Measurements from ENCODE around the gene FIGNL2.
A peak's percentile ranks its signal among the peaks of the same experiment; 100 is the strongest.
"Not testable (repeated sequence)": the region's sequence is repeated elsewhere in the genome, so short reads cannot be mapped to it uniquely, and the experiment has no call there.

The FIGNL2 gene

GRCh38 chr12:51848326-51848727 is at the start of gene FIGNL2:
FIGNL2 (minus strand) TSS chr12:51848718; CDS start chr12:51822413, 26,305 bp downstream.
- peaks cover 78% of the 10 kb centered on the region for H3K27me3 Mint-ChIP-seq
- peak; percentile 22 for ATAC-seq
- peaks cover 30% of the 10 kb centered on the region for H3K4me1 Mint-ChIP-seq
- H3K27ac Mint-ChIP-seq: no peak within 1 kb of the TSS
- no peaks in the 10 kb centered on the region for H3K9me3 Mint-ChIP-seq
- H3K36me3 Mint-ChIP-seq: no peaks in the 10 kb centered on the region
- peak within 1 kb of the TSS; percentile 33 for H3K4me3 Mint-ChIP-seq

DNA sequence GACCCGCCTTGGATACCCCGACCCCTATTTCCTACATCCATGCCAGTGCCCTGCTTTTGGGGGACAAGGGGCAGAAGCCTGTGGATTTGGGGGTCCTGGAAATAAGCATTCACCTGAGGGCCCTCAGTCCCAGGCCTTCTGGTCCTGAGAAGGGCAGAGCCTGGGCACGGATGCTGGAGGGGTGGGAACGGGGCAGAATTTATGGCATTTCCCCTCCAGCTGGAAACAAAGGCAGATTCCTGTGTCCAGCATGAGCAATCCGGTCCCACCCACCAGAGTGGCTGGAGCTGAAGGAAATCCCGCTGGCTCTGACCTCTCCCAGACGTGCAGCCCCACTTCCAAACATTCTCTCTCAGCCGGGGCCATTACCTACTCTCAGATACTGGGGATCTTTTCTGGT is 48.7 kb upstream of the FIGNL2 start:
- ATAC-seq: no peak

GRCh38 chr12:51896236-51896635 is 47.7 kb upstream of the FIGNL2 start:
- Mint-ChIP-seq H3K9me3 (no peaks in the 10 kb centered on the region), H3K4me3 (no peak overlapping the region), H3K36me3 (no peaks in the 10 kb centered on the region), H3K27ac (no peak overlapping the region), H3K27me3 (peaks cover 46% of the 10 kb centered on the region), H3K4me1 (no peaks in the 10 kb centered on the region)
- no peak for ATAC-seq

More for the DNA sequence above, 48.7 kb upstream of the FIGNL2 start:
- Mint-ChIP-seq H3K27ac (no peak overlapping the region), H3K27me3 (peaks cover 54% of the 10 kb centered on the region), H3K4me3 (no peak overlapping the region), H3K36me3 (no peaks in the 10 kb centered on the region), H3K4me1 (no peaks in the 10 kb centered on the region), H3K9me3 (no peaks in the 10 kb centered on the region)

DNA sequence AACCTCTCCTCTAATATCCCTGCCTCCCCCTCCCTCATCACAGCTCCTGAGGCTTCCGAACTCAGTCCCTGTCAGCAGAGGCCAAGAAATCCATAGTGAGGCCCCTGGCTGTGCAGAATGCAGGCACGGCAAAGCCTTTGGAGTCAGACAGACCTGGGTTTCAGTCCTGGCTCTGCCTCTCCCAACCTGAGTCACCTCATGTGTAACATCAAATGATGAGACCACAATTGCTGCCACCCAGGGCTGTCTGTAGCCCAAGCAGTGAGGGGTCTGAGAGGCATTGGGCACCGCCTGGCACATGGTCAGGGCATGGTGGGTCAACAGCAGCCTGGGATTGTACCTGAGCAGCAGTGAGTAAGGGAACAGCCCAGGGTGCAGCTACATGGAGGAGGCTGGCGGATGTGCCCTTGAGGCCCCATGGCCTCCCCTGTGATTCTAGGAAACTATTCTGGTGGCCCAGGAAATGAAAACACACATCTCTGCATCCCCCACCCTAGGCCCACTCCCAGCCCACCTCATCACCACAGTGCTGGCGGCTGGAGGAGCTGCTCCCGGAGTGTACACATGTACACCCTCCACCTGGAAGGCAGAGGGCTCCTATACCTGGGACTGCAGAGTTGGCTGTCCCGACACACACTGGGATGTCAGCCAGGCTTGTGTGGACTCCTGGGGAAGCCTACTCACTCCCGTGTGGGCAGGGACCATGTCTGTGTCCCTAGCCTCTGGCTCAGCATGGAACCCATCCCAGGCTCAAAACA is 47.0 kb upstream of the FIGNL2 start:
- H3K4me3 Mint-ChIP-seq: no peak overlapping the region
- no peak for ATAC-seq
- no peaks in the 10 kb centered on the region for H3K36me3 Mint-ChIP-seq
- no peaks in the 10 kb centered on the region for H3K9me3 Mint-ChIP-seq
- no peak overlapping the region for H3K27ac Mint-ChIP-seq
- H3K4me1 Mint-ChIP-seq: no peaks in the 10 kb centered on the region
- peaks cover 44% of the 10 kb centered on the region for H3K27me3 Mint-ChIP-seq

- Mint-ChIP-seq H3K27me3 (peaks cover 37% of the 10 kb centered on the region), H3K9me3 (no peaks in the 10 kb centered on the region), H3K4me1 (no peaks in the 10 kb centered on the region), H3K36me3 (no peaks in the 10 kb centered on the region), H3K27ac (no peak overlapping the region), H3K4me3 (no peak overlapping the region)
- ATAC-seq: no peak
Measured at GRCh38 chr12:51893786-51894185, 45.3 kb upstream of the FIGNL2 start.

GRCh38 chr12:51891843-51892242 is 43.3 kb upstream of the FIGNL2 start:
- ATAC-seq: no peak

GRCh38 chr12:51890511-51891171 is 42.1 kb upstream of the FIGNL2 start:
- Mint-ChIP-seq H3K4me3 (no peak overlapping the region), H3K9me3 (no peaks in the 10 kb centered on the region), H3K27me3 (peaks cover 25% of the 10 kb centered on the region), H3K27ac (no peak overlapping the region), H3K4me1 (peaks cover 8% of the 10 kb centered on the region), H3K36me3 (no peaks in the 10 kb centered on the region)
- ATAC-seq: no peak

More at GRCh38 chr12:51891843-51892242, 43.3 kb upstream of the FIGNL2 start:
- Mint-ChIP-seq H3K36me3 (no peaks in the 10 kb centered on the region), H3K4me1 (no peaks in the 10 kb centered on the region), H3K9me3 (no peaks in the 10 kb centered on the region), H3K4me3 (no peak overlapping the region), H3K27ac (no peak overlapping the region), H3K27me3 (peaks cover 37% of the 10 kb centered on the region)

- no peak for ATAC-seq
- no peak overlapping the region for H3K27ac Mint-ChIP-seq
- H3K4me3 Mint-ChIP-seq: no peak overlapping the region
- peaks cover 11% of the 10 kb centered on the region for H3K4me1 Mint-ChIP-seq
- H3K36me3 Mint-ChIP-seq: no peaks in the 10 kb centered on the region
- peaks cover 20% of the 10 kb centered on the region for H3K27me3 Mint-ChIP-seq
- peaks cover under 1% of the 10 kb centered on the region for H3K9me3 Mint-ChIP-seq
Measured at GRCh38 chr12:51890133-51890464, 41.6 kb upstream of the FIGNL2 start.

DNA sequence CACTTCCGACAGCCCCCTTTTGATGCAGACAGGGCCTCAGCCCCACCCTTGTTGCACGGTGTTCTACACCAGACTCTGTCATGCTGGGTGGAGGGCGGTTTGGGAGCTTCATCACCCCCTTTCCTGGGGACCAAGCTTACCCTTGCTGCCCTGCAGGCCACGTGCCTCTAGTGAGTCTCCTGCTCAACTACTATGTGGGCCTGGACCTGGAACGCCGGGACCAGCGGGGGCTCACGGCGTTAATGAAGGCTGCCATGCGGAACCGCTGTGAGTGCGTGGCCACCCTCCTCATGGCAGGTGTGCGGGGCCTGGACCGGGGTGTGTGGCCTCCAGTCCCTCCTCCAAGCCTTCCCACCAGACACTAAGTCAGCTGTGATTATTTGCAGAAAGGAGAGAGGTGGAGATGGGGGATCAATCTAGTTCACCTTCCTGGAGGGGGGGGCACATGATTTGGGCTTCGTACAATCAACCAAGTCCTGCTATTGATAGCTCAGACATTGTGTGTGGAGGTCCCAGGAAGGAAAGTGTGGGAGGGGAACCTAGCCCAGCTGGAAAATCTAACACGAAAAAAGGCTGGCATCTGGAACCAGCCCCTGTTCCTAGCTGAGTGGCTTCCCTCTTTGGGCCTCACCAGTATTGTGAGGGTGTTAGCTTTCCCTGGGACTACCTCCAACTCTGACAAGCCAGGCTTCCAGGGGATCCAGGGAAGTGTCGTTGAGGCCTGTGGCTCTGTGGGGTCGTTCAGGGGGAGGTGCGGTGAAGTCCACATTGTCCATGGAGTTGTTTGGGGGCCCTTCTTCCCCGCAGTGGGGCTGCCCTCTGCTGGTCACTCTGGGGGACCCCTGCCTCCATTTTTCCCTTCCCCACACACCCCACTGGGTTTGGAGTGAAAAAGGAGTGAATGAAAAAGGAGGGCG is 41.0 kb upstream of the FIGNL2 start:
- H3K27me3 Mint-ChIP-seq: peaks cover 14% of the 10 kb centered on the region
- H3K4me1 Mint-ChIP-seq: peaks cover 11% of the 10 kb centered on the region
- H3K9me3 Mint-ChIP-seq: peaks cover 6% of the 10 kb centered on the region
- H3K4me3 Mint-ChIP-seq: no peak overlapping the region
- H3K27ac Mint-ChIP-seq: no peak overlapping the region
- ATAC-seq: no peak
- H3K36me3 Mint-ChIP-seq: no peaks in the 10 kb centered on the region

GRCh38 chr12:51888316-51889215 is 40.0 kb upstream of the FIGNL2 start:
- Mint-ChIP-seq H3K27ac (no peak overlapping the region), H3K4me3 (no peak overlapping the region), H3K9me3 (peaks cover 9% of the 10 kb centered on the region), H3K27me3 (peaks cover 12% of the 10 kb centered on the region), H3K4me1 (peaks cover 11% of the 10 kb centered on the region), H3K36me3 (no peaks in the 10 kb centered on the region)
- ATAC-seq: no peak

DNA sequence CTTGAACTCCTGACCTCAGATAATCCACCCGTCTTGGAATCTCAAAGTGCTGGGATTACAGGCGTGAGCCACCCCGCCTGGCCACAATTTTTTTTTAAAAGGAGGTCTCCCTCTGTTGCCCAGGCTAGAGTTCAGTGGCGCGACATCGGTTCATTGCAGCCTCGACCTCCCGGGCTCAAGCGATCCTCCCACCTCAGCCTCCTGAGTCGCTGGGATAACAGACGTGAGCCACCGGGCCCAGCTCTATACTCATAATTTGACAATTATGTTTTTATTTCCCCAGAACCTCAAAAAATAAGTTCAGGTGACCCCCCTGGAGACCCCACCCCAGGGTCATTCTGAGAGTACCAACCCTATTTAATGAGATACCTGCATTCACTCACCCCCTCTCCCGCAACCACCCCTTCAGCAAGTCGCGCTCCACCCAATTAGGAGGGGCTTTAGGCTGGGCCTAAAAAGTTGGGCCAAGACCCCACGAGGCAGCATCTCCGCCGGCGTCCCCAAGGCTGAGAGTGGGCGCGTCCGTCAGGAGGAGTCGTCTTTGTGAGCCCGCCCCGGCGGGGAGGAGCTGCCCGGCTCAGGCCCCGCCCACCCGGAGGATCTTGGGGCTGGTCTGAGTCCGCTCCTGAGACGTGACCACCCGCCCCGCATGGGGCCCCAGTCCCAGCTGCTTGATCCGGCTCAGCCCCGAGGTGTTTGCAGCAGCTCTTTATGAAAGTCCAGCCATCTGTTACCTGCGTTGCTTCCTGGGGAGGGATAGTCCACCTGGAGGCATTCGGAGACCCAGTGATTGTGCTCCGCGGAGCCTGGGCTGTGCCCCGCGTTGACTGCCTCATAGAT is 39.2 kb upstream of the FIGNL2 start, which contains the start of gene ANKRD33:
Gene ANKRD33, plus strand, starts transcription at position 628 of the 840 bp plus-strand sequence. Its CDS starts 84 bp downstream, at position 712.
- Mint-ChIP-seq H3K9me3 (peaks cover 9% of the 10 kb centered on the region), H3K27me3 (peaks cover 12% of the 10 kb centered on the region), H3K4me3 (no peak within 1 kb of the TSS), H3K36me3 (no peaks in the 10 kb centered on the region), H3K27ac (no peak within 1 kb of the TSS), H3K4me1 (peaks cover 11% of the 10 kb centered on the region)
- no peak for ATAC-seq

DNA sequence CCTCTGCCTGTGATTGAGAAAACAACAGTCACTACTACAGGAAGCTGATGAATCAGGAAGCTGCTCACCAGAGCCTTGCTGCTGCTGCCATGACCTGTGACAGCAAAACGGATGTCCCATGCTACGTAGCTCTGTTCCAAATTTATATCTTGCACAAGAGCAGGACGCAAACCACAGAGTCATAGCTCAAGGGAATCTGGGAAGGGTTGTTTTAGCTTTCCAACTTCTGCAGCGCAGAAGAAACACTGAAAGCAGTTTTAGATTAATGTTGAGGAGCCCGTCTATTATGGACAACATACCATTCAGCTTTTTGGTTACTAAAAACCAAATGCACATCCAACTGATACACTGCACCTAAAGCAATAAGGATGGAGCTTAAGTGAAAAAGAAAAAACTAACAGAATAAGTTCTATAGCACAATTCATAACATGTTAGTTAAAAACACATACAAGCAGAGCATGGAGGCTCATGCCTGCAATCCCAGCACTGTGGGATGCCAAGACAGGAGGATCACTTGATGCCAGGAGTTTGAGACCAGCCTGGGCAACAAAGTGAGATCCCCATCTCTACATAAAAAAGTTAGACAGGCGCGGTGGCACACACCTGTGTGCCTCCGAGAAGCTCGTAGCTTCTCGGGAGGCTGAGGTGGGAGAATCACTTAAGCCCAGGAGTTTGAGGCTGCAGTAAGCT is 37.6 kb upstream of the FIGNL2 start:
- Mint-ChIP-seq H3K27ac (peak overlapping the region; percentile 71), H3K4me3 (peak overlapping the region; percentile 15), H3K27me3 (peaks cover 12% of the 10 kb centered on the region), H3K4me1 (peaks cover 11% of the 10 kb centered on the region), H3K36me3 (no peaks in the 10 kb centered on the region), H3K9me3 (peaks cover 12% of the 10 kb centered on the region)
- ATAC-seq: peak; percentile 71

- Mint-ChIP-seq H3K9me3 (peaks cover 12% of the 10 kb centered on the region), H3K27me3 (peaks cover 12% of the 10 kb centered on the region), H3K4me1 (peaks cover 11% of the 10 kb centered on the region), H3K4me3 (peak overlapping the region; percentile 15), H3K27ac (peak overlapping the region; percentile 71)
- not testable (repeated sequence) for ATAC-seq, H3K36me3 Mint-ChIP-seq
Measured at GRCh38 chr12:51885294-51886020, 36.9 kb upstream of the FIGNL2 start.
